ENCODE data around the gene KCTD4.

Gene KCTD4

DNA sequence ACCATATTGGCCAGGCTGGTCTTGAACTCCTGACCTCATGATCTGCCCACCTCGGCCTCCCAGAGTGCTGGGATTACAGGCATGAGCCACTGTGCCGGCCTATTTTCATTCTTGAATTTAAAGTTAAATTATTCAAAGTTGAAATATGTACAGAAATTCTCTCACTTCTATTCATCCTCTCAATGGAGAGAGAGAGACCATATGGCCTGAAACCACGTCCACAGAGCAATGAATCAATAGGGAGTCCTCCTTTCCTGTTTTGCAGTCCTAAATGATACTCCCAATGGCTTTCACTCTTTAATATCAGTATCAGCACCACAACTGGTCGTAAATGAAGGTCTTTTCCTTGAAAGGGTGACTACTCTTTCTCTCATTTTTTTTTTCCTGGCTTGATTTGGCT, 30.5 kb upstream of the KCTD4 start:
- Histone ChIP-seq H3K4me1 (ENCODE audit: control insufficient read depth, insufficient read depth, low read length, poor library complexity, severe bottlenecking) (no peaks in the 10 kb centered on the region), H3K4me3 (ENCODE audit: insufficient read depth, low read depth, low read length, poor library complexity, severe bottlenecking) (no peak overlapping the region), H3K27ac (ENCODE audit: insufficient read depth, low read length, poor library complexity, severe bottlenecking) (no peak overlapping the region), H3K9me3 (ENCODE audit: control insufficient read depth, low read length) (no peaks in the 10 kb centered on the region), H3K27me3 (replicated peaks; ENCODE audit: control insufficient read depth, insufficient read depth, low read length, poor library complexity, severe bottlenecking) (no peaks in the 10 kb centered on the region), H3K36me3 (ENCODE audit: control insufficient read depth, insufficient read depth, low read length) (no peaks in the 10 kb centered on the region)
- DNase-seq, result no peak

GRCh38 chr13:45229172-45229571, 28.3 kb upstream of the KCTD4 start:
- no peaks in the 10 kb centered on the region for H3K27me3 ChIP-seq (replicated peaks; ENCODE audit: control insufficient read depth, insufficient read depth, low read length, poor library complexity, severe bottlenecking)
- no peaks in the 10 kb centered on the region for H3K36me3 ChIP-seq (ENCODE audit: control insufficient read depth, insufficient read depth, low read length)
- no peaks in the 10 kb centered on the region for H3K9me3 ChIP-seq (ENCODE audit: control insufficient read depth, low read length)
- H3K4me1 ChIP-seq (ENCODE audit: control insufficient read depth, insufficient read depth, low read length, poor library complexity, severe bottlenecking), result no peaks in the 10 kb centered on the region
- H3K4me3 ChIP-seq (ENCODE audit: insufficient read depth, low read depth, low read length, poor library complexity, severe bottlenecking), result no peak overlapping the region
- no peak overlapping the region for H3K27ac ChIP-seq (ENCODE audit: insufficient read depth, low read length, poor library complexity, severe bottlenecking)
- no peak for DNase-seq

GRCh38 chr13:45228002-45228401, 27.2 kb upstream of the KCTD4 start:
- DNase-seq, result no peak
- Histone ChIP-seq H3K27ac (ENCODE audit: insufficient read depth, low read length, poor library complexity, severe bottlenecking) (no peak overlapping the region), H3K27me3 (replicated peaks; ENCODE audit: control insufficient read depth, insufficient read depth, low read length, poor library complexity, severe bottlenecking) (no peaks in the 10 kb centered on the region), H3K9me3 (ENCODE audit: control insufficient read depth, low read length) (no peaks in the 10 kb centered on the region), H3K4me3 (ENCODE audit: insufficient read depth, low read depth, low read length, poor library complexity, severe bottlenecking) (no peak overlapping the region), H3K4me1 (ENCODE audit: control insufficient read depth, insufficient read depth, low read length, poor library complexity, severe bottlenecking) (no peaks in the 10 kb centered on the region), H3K36me3 (ENCODE audit: control insufficient read depth, insufficient read depth, low read length) (no peaks in the 10 kb centered on the region)

GRCh38 chr13:45226024-45226423, 25.2 kb upstream of the KCTD4 start:
- Histone ChIP-seq H3K36me3 (ENCODE audit: control insufficient read depth, insufficient read depth, low read length) (no peaks in the 10 kb centered on the region), H3K4me3 (ENCODE audit: insufficient read depth, low read depth, low read length, poor library complexity, severe bottlenecking) (no peak overlapping the region), H3K4me1 (ENCODE audit: control insufficient read depth, insufficient read depth, low read length, poor library complexity, severe bottlenecking) (no peaks in the 10 kb centered on the region), H3K9me3 (ENCODE audit: control insufficient read depth, low read length) (no peaks in the 10 kb centered on the region), H3K27me3 (replicated peaks; ENCODE audit: control insufficient read depth, insufficient read depth, low read length, poor library complexity, severe bottlenecking) (no peaks in the 10 kb centered on the region), H3K27ac (ENCODE audit: insufficient read depth, low read length, poor library complexity, severe bottlenecking) (no peak overlapping the region)
- no peak for DNase-seq

DNA sequence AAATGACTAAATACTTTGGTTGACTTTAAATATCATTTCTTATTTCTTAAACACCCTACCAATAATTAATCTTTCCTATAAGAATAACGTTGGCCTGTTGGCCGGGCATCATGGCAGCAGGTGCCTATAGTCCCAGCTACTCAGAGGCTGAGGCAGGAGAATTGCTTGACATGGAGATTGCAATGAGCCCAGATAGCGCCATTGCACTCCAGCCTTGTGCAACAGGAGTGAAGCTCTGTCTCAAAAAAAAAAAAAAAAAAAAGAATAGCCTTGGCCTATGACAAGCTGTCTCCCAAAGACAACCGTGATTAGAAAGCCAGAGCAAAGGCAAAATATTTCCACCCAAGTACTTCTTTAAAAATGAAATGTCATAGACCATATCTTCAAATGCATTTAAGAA, 24.5 kb upstream of the KCTD4 start:
- Histone ChIP-seq H3K27me3 (replicated peaks; ENCODE audit: control insufficient read depth, insufficient read depth, low read length, poor library complexity, severe bottlenecking) (no peaks in the 10 kb centered on the region), H3K4me1 (ENCODE audit: control insufficient read depth, insufficient read depth, low read length, poor library complexity, severe bottlenecking) (no peaks in the 10 kb centered on the region), H3K9me3 (ENCODE audit: control insufficient read depth, low read length) (no peaks in the 10 kb centered on the region), H3K36me3 (ENCODE audit: control insufficient read depth, insufficient read depth, low read length) (no peaks in the 10 kb centered on the region), H3K4me3 (ENCODE audit: insufficient read depth, low read depth, low read length, poor library complexity, severe bottlenecking) (no peak overlapping the region), H3K27ac (ENCODE audit: insufficient read depth, low read length, poor library complexity, severe bottlenecking) (no peak overlapping the region)
- no peak for DNase-seq

DNA sequence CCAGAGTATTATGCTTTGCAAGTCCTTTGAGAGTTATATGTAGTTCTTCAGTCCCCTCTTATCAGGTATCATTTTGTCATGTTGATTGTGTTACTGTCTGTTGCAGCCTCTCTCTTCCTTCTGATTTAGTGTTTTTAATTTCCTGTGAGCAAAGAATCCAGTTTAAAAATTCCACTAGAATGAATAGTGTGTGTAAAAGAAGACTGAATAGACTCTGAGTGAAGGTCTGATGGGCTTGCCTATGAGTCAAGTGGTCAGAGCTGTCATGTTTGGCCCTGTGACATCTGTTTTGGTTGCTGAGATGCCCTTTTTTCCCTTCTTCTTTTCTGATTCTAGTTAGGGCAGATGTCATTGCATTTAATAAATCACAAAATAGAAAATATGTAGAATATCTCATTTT, 23.3 kb upstream of the KCTD4 start:
- H3K36me3 ChIP-seq (ENCODE audit: control insufficient read depth, insufficient read depth, low read length), result no peaks in the 10 kb centered on the region
- no peak for DNase-seq
- no peaks in the 10 kb centered on the region for H3K4me1 ChIP-seq (ENCODE audit: control insufficient read depth, insufficient read depth, low read length, poor library complexity, severe bottlenecking)
- no peak overlapping the region for H3K27ac ChIP-seq (ENCODE audit: insufficient read depth, low read length, poor library complexity, severe bottlenecking)
- no peak overlapping the region for H3K4me3 ChIP-seq (ENCODE audit: insufficient read depth, low read depth, low read length, poor library complexity, severe bottlenecking)
- no peaks in the 10 kb centered on the region for H3K9me3 ChIP-seq (ENCODE audit: control insufficient read depth, low read length)
- no peaks in the 10 kb centered on the region for H3K27me3 ChIP-seq (replicated peaks; ENCODE audit: control insufficient read depth, insufficient read depth, low read length, poor library complexity, severe bottlenecking)

DNA sequence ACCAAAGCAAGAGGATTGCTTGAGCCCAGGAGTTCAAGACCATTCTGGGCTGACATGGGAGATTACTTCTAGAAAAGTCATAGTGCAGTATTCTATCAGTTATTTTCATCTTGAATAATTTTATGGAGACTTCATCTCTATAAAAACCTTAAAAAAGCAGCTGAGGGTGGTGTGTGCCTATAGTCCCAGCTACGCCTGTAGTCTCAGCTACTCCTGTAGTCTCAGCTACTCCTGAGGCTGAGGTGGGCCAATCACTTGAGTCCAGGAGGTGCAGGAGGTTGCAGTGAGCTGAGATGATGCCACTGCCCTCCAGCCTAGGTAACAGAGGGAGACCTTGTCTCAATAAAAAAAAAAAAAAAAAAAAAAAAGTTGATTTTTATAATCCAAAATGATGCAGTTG, 22.1 kb upstream of the KCTD4 start:
- Histone ChIP-seq H3K4me1 (ENCODE audit: control insufficient read depth, insufficient read depth, low read length, poor library complexity, severe bottlenecking) (no peaks in the 10 kb centered on the region), H3K27ac (ENCODE audit: insufficient read depth, low read length, poor library complexity, severe bottlenecking) (no peak overlapping the region), H3K27me3 (replicated peaks; ENCODE audit: control insufficient read depth, insufficient read depth, low read length, poor library complexity, severe bottlenecking) (no peaks in the 10 kb centered on the region), H3K36me3 (ENCODE audit: control insufficient read depth, insufficient read depth, low read length) (no peaks in the 10 kb centered on the region), H3K4me3 (ENCODE audit: insufficient read depth, low read depth, low read length, poor library complexity, severe bottlenecking) (no peak overlapping the region), H3K9me3 (ENCODE audit: control insufficient read depth, low read length) (no peaks in the 10 kb centered on the region)
- no peak for DNase-seq

GRCh38 chr13:45222516-45222915, 21.7 kb upstream of the KCTD4 start:
- no peak for DNase-seq
- no peak overlapping the region for H3K4me3 ChIP-seq (ENCODE audit: insufficient read depth, low read depth, low read length, poor library complexity, severe bottlenecking)
- H3K4me1 ChIP-seq (ENCODE audit: control insufficient read depth, insufficient read depth, low read length, poor library complexity, severe bottlenecking), result no peaks in the 10 kb centered on the region
- no peak overlapping the region for H3K27ac ChIP-seq (ENCODE audit: insufficient read depth, low read length, poor library complexity, severe bottlenecking)
- no peaks in the 10 kb centered on the region for H3K27me3 ChIP-seq (replicated peaks; ENCODE audit: control insufficient read depth, insufficient read depth, low read length, poor library complexity, severe bottlenecking)
- no peaks in the 10 kb centered on the region for H3K36me3 ChIP-seq (ENCODE audit: control insufficient read depth, insufficient read depth, low read length)
- no peaks in the 10 kb centered on the region for H3K9me3 ChIP-seq (ENCODE audit: control insufficient read depth, low read length)

GRCh38 chr13:45220403-45220802, 19.6 kb upstream of the KCTD4 start:
- Histone ChIP-seq H3K36me3 (ENCODE audit: control insufficient read depth, insufficient read depth, low read length) (no peaks in the 10 kb centered on the region), H3K27ac (ENCODE audit: insufficient read depth, low read length, poor library complexity, severe bottlenecking) (no peak overlapping the region), H3K9me3 (ENCODE audit: control insufficient read depth, low read length) (no peaks in the 10 kb centered on the region), H3K4me1 (ENCODE audit: control insufficient read depth, insufficient read depth, low read length, poor library complexity, severe bottlenecking) (no peaks in the 10 kb centered on the region), H3K4me3 (ENCODE audit: insufficient read depth, low read depth, low read length, poor library complexity, severe bottlenecking) (no peak overlapping the region), H3K27me3 (replicated peaks; ENCODE audit: control insufficient read depth, insufficient read depth, low read length, poor library complexity, severe bottlenecking) (no peaks in the 10 kb centered on the region)
- DNase-seq, result no peak

GRCh38 chr13:45219938-45220375, 19.1 kb upstream of the KCTD4 start:
- Histone ChIP-seq H3K27ac (ENCODE audit: insufficient read depth, low read length, poor library complexity, severe bottlenecking) (no peak overlapping the region), H3K4me1 (ENCODE audit: control insufficient read depth, insufficient read depth, low read length, poor library complexity, severe bottlenecking) (no peaks in the 10 kb centered on the region), H3K9me3 (ENCODE audit: control insufficient read depth, low read length) (no peaks in the 10 kb centered on the region), H3K27me3 (replicated peaks; ENCODE audit: control insufficient read depth, insufficient read depth, low read length, poor library complexity, severe bottlenecking) (no peaks in the 10 kb centered on the region), H3K4me3 (ENCODE audit: insufficient read depth, low read depth, low read length, poor library complexity, severe bottlenecking) (no peak overlapping the region), H3K36me3 (ENCODE audit: control insufficient read depth, insufficient read depth, low read length) (no peaks in the 10 kb centered on the region)
- DNase-seq, result no peak
